Measurements from ENCODE around the gene MRPS31.
"Not testable (repeated sequence)": the region's sequence is repeated elsewhere in the genome, so short reads cannot be mapped to it uniquely, and the experiment has no call there.

MRPS31 gene

GRCh38 chr13:40758811-40759210 lies 12.2 kb downstream of the MRPS31 start:
- DNase-seq, result no peak

DNA sequence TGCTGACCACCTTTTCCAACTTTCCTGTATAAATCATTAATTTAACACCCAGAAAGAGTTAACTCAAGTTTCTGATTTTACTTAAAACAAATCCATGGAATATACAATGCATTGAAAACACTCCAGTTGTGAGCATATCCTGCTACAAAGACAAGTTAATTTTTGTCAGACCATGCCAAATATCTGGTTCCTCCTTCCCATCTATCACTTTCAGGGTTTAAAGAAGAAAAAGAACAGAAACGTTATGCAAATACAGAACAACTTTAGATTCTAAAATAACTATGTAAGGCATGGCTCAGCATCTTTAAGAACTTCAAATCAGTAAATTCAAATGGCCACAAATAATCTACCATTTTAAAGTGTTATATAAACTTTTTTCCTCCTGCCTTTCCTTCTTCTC lies 14.9 kb downstream of the MRPS31 start:
- DNase-seq, result no peak

- DNase-seq, result no peak
Measured at GRCh38 chr13:40755082-40755700, 15.8 kb downstream of the MRPS31 start.

DNA sequence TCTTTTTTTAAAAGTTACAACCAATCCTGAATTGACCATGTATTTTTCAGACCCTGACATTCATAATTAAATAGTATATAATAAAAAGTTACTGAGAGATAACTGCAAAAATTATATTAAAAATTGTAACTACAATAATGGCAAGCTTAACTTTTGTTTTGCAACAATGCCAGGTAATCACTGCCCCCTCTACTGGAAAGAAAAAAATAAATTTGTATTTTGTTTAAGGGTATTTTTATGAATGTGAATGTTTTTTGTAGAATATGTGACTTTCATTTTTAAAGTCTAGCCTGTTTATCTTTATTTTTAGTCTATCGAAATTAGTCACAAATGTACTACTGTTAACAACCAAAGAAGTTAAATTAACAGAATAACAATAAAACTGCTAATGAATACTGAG lies 21.7 kb downstream of the MRPS31 start:
- no peak for DNase-seq

DNA sequence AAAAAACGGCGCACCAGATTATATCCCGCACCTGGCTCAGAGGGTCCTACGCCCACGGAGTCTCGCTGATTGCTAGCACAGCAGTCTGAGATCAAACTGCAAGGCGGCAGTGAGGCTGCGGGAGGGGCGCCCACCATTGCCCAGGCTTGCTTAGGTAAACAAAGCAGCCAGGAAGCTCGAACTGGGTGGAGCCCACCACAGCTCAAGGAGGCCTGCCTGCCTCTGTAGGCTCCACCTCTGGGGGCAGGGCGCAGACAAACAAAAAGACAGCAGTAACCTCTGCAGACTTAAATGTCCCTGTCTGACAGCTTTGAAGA lies 35.8 kb downstream of the MRPS31 start:
- not testable (repeated sequence) for DNase-seq

DNA sequence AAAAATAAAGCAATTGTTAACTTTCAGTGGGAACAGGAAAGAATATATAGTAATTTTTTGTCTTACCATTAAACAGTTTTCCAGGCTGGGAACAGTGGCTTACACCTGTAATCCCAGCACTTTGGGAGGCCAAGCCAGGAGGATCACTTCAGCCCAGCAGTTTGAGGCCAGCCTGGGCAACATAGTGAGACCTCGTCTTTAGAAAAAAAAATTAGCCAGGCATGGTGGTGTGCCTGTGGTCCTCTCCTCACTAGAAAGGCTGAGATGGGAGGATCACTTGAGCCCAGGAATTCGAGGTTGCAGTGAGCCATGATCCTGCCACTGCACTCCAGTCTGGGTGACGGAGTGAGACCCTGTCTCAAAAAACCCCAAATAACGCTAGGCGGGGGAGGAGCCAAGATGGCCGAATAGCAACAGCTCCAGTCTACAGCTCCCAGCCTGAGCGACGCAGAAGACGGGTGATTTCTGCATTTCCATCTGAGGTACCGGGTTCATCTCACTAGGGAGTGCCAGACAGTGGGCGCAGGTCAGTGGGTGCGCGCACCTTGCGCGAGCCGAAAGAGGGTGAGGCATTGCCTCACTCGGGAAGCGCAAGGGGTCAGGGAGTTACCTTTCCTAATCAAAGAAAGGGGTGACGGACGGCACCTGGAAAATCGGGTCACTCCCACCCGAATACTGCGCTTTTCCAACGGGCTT lies 36.3 kb downstream of the MRPS31 start:
- DNase-seq, result not testable (repeated sequence)

- no peak for DNase-seq
Measured at GRCh38 chr13:40732658-40733057, 38.3 kb downstream of the MRPS31 start.

DNA sequence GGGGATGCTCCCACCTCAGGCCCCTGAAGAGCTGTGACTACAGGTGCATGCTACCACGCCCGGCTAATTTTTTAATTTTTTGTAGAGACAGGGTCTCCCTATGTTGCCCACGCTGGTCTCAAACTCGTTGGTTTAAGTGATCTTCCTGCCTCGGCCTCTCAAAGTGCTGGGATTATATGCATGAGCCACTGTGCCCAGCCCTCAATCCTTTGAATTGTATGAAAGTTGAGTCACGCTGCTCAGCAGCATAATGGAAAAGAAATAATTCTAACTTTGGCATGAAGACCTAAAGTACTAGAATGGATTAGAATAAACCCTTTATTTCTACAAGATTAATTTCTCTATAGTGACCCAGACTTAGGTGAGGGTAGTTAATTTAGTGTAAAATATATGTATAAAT lies 42.4 kb downstream of the MRPS31 start:
- no peak for DNase-seq

DNA sequence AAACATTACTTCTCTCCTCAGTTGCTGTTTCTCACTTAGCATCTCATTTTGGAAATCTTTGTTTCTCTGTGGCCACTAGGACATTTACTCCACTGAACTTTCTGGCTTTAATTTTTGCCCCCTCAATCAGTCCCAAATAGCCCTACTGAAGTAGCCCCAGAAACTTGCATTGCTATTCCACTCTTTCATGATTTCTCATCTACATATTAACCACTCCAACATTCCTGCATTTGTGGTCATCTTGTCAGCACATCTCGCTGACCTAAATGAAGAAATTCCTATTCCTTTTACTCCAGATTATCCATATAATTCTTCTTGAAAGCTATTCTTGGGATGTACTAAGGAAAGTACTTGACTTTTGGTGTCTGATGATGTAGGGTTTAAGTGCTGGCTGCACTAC lies 56.6 kb downstream of the MRPS31 start:
- not testable (repeated sequence) for DNase-seq

- DNase-seq, result no peak
Measured at GRCh38 chr13:40706439-40706838, 64.6 kb downstream of the MRPS31 start.

- no peak for DNase-seq
Measured at GRCh38 chr13:40697711-40698110, 73.3 kb downstream of the MRPS31 start.

DNA sequence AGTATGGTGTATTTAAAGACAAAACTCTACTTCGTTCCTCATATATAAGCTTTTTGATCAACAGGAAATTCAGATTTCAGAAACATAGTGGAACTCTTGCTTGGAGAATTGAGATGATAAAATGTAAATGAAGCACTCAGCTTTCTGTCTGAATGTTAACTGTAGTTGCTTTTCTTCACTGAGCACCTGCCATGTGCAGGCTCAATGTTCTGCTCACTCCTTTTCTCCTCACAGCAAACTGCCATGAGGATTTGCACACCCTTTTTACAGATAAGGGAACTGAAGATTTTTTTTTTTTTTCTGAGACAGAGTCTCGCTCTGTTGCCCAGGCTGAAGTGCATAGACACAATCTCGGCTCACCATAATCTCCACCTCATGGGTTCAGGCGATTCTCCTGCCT lies 76.6 kb downstream of the MRPS31 start:
- DNase-seq, result no peak

GRCh38 chr13:40692946-40693345 lies 78.0 kb downstream of the MRPS31 start:
- no peak for DNase-seq

DNA sequence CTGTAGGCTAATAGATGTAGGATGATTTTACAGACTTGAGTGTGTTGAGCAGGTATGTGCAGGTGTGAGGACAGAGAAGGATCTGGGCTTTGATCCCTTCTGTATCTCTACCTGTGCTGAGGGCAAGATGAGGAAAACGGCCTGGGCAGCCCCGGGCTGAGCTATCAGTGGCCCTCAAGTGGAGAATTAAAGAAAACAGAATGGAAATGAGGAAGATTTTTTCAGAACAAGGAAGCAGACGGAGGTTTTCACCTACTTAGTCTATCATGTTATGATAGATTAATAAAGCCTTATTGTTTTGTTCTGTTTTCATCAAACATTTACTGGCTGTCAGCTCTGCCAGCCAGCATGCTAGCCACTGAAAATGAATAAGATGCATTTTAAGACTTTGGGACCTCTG lies 82.2 kb downstream of the MRPS31 start:
- no peak for DNase-seq

DNA sequence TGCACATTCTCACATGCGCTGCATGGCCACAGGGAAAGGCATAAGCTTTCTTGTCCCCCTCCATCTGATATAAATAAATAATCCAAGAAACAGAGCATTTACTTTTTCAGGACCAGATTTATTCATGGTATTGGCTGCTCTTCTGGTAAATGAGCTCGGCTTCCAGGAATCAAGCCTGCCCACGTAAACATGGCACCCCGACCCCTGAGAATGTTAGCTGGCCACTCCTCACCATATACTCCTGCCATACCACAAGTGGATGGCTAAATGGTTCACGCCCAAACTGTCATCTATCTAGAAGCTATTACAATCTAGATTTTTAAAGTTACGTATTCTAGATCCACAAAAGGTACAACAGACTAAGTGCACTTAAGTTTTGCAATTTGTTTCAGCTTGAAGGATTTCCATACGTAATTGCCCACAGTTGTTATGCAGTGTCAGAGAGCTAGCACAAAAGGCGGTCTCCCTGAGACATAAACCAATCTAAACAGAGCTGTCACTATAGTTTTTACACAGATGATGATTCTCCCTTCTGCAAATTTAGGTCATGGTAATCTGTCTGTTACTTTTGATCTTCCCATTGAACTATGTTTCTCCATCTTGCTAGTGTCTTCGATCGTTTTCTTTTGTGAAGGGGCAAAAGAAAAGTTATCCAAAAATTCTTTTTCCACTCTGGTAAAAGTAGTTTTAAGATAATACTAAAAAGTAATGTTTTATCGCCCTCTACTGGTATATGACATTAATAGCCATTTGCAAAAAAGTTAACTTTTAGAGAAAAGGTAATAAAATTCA lies 88.3 kb downstream of the MRPS31 start:
- no peak for DNase-seq

DNA sequence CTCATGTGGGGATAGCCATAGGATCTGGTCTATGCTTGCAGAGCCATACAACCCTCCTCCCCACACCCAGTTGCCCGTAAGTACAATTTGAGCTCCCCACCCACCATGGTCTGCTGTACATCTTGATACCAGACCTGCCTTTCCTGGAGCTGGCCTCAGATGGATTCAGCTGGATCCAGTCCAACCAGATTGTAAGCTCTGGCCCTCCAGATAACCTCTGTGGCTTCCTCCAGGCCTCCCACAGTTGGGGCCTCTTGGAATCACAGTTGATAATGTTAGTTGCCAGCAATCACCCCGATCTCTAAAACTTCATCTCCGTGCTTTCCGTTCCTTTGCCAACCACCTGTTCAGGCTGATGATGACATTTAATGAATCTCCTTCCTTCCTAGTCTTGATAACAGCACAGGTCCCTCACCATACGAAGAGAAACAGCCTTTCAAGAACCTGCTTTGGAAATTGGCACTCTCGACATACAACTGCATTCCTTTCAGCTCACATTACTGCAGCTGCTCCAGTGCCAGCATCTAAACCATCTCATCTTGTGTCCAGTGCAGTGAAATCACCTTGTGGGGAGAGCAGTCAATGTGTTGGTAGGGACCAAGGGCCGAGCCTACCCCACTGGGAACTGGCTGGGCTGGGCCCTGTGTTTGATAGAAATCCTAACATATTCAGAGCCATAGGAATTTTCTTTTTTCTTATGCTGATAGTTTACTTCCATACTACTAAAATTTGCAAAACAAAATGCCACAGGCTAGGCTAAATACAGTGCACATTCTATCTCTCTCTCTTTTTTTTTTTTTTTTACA lies 89.4 kb downstream of the MRPS31 start:
- DNase-seq, result no peak

GRCh38 chr13:40680659-40681323 lies 90.2 kb downstream of the MRPS31 start:
- no peak for DNase-seq

DNA sequence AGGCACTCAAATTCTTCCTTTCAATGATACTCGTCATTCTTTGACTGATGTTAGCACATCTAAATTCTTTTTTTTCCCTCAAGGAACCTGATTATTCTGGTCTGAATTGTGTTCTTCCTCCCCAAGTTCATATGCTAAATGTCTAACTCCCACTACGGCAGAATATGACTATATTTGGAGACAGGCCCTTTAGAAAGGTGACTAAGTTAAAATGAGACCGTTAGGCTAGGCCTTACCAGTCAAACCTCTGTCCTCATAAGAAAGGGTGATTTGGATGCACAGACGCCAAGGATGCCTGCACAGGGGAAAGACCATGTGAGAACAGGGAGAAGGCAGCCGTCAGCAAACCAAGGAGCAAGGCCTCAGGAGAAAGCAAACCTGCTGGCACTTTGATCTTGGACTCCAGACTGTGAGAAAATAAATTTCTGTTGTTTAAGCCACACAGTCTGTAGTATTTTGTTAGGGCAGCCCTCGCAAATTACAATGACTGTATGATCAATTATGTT lies 91.5 kb downstream of the MRPS31 start:
- no peak for DNase-seq
